Hepatocyte (in vitro differentiated cells): Measurements from ENCODE around the gene DNAJC9. TPM values are rescaled to one million over a fixed set of nuclear protein-coding genes. Genes with fewer than 3 reads are reported as not detected.

Source experiments
- DNase-seq: peaks from one replicate; pipeline ENCODE4 v3.0.0-alpha.2; 2016; ENCODE audit warnings: low spot score
- H2AFZ ChIP-seq: fragments of 200-600 bp; sonication (generic); 2 replicates; pipeline ENCODE4 v1.6.0; 2016; ENCODE audit warnings: antibody characterized with exemption, mild to moderate bottlenecking
- H3K27ac ChIP-seq: fragments of 200-600 bp; sonication (generic); 2 replicates; pipeline ENCODE4 v1.5.1; 2016; ENCODE audit warnings: mild to moderate bottlenecking
- H3K27me3 ChIP-seq: fragments of 200-600 bp; sonication (generic); 2 replicates; pipeline ENCODE4 v1.6.1; 2016
- H3K36me3 ChIP-seq: fragments of 200-600 bp; sonication (generic); replicated peaks from 2 replicates; pipeline ENCODE4 v1.5.1; 2016; ENCODE audit warnings: low read depth; ENCODE audit not compliant: insufficient read depth
- H3K4me1 ChIP-seq: fragments of 200-600 bp; sonication (generic); 2 replicates; pipeline ENCODE4 v1.5.1; 2016; ENCODE audit warnings: mild to moderate bottlenecking, moderate library complexity; ENCODE audit not compliant: insufficient read depth
- H3K4me2 ChIP-seq: fragments of 200-600 bp; sonication (generic); 2 replicates; pipeline ENCODE4 v1.6.0; 2016
- H3K4me3 ChIP-seq: fragments of 200-600 bp; sonication (generic); 2 replicates; pipeline ENCODE4 v1.5.1; 2016; ENCODE audit warnings: mild to moderate bottlenecking
- H3K79me2 ChIP-seq: fragments of 200-600 bp; sonication (generic); 2 replicates; pipeline ENCODE4 v1.6.0; 2017; ENCODE audit warnings: mild to moderate bottlenecking
- H3K9me2 ChIP-seq: fragments of 200-600 bp; sonication (generic); replicated peaks from 2 replicates; pipeline ENCODE4 v1.6.0; 2017; ENCODE audit warnings: mild to moderate bottlenecking; ENCODE audit not compliant: insufficient read depth
- H3K9me3 ChIP-seq: fragments of 200-600 bp; sonication (generic); 2 replicates; pipeline ENCODE4 v1.5.1; 2016; ENCODE audit warnings: low read depth, mild to moderate bottlenecking
- H4K20me1 ChIP-seq: fragments of 200-600 bp; sonication (generic); 2 replicates; pipeline ENCODE4 v1.6.0; 2016; ENCODE audit warnings: mild to moderate bottlenecking; ENCODE audit not compliant: insufficient read depth, poor library complexity, severe bottlenecking
- EZH2 ChIP-seq: fragments of 200-600 bp; sonication (generic); IDR thresholded peaks from 2 replicates; pipeline ENCODE4 v1.6.1; 2016; ENCODE audit warnings: antibody characterized with exemption, mild to moderate bottlenecking, borderline replicate concordance
- EZH2phosphoT487 ChIP-seq: fragments of 200-600 bp; sonication (generic); IDR thresholded peaks from one replicate; pipeline ENCODE4 v1.6.1; 2018; ENCODE audit warnings: antibody characterized with exemption, mild to moderate bottlenecking, low read depth, moderate library complexity; ENCODE audit not compliant: unreplicated experiment, severe bottlenecking
- WGBS: methylation state at CpG from one replicate; pipeline ENCODE4 v1.1.6; 2016; ENCODE audit warnings: low lambda C conversion rate; ENCODE audit errors: missing lambda C conversion rate; 5-methylcytosine and 5-hydroxymethylcytosine counted together
- polyA plus RNA-seq: library from polyadenylated mRNA; unstranded; fragments of >200 nt; fragmentation: Nextera tagmentation; extraction: Ambion mirVana; gene quantifications from 2 replicates; pipeline ENCODE4 v1.2.1, GENCODE V29; 2016
- total RNA-seq: library from RNA; depleted of rRNA; stranded (reverse); fragments of >200 nt; gene quantifications from 2 replicates; pipeline ENCODE4 v1.2.3, GENCODE V29; 2014
- TF ChIP-seq, protein P1 (sequence below): fragments of 200-600 bp; sonication (generic); IDR thresholded peaks from 2 replicates; pipeline ENCODE4 v1.5.1; 2016; ENCODE audit warnings: antibody characterized with exemption, mild to moderate bottlenecking; ENCODE audit not compliant: poor library complexity

DNAJC9 gene
- total and polyA plus RNA-seq, 2 experiments from 2014 or later = 17.8 to 27.2 TPM

DNA sequence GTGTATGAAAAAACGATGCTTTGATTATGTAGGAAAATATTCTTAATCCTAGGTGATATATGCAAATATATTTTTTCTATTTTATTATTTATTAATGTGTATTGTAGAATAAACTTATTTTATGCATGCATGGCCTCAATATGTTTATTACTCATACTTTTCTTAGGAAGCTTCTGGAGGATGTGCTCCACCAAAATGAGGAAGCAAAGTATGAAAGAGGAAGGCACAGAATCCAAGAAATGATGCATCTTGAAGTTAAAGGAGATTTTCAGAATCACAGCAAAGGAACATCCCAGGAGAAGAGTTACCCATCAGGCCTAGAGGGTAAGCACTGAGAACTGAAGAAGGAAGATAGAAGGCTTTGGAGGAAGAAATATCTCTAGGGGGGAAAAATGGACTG, 40.4 kb upstream of the DNAJC9 start:
- DNase-seq = no peak

DNA sequence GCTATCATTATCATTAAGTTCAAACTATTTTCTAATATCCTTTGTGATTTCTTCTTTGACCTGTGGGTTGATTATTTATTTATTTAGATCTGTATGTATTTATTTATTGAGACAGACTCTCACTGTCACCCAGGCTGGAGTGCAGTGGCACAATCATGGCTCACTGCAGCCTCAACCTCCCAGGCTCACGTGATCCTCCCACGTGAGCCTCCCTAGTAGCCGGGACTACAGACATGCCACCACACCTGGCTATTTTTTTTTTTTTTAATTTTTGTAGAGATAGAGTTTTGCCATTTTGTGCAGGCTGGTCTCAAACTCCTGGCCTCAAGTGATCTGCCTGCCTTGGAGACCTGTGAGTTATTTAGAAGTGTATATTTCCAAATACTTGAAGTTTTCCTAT, 34.0 kb upstream of the DNAJC9 start:
- no peak overlapping the region for H2AFZ ChIP-seq
- no peak for DNase-seq
- H3K9me3 ChIP-seq = no peaks in the 10 kb centered on the region
- H3K4me3 ChIP-seq = no peak overlapping the region
- no peaks in the 10 kb centered on the region for H4K20me1 ChIP-seq
- no peaks in the 10 kb centered on the region for H3K36me3 ChIP-seq
- H3K4me2 ChIP-seq = no peak overlapping the region
- H3K79me2 ChIP-seq = no peaks in the 10 kb centered on the region
- H3K9me2 ChIP-seq = no peaks in the 10 kb centered on the region
- TF ChIP-seq EZH2 (no peak), EZH2phosphoT487 (no peak)
- TF ChIP-seq, protein P1, sequence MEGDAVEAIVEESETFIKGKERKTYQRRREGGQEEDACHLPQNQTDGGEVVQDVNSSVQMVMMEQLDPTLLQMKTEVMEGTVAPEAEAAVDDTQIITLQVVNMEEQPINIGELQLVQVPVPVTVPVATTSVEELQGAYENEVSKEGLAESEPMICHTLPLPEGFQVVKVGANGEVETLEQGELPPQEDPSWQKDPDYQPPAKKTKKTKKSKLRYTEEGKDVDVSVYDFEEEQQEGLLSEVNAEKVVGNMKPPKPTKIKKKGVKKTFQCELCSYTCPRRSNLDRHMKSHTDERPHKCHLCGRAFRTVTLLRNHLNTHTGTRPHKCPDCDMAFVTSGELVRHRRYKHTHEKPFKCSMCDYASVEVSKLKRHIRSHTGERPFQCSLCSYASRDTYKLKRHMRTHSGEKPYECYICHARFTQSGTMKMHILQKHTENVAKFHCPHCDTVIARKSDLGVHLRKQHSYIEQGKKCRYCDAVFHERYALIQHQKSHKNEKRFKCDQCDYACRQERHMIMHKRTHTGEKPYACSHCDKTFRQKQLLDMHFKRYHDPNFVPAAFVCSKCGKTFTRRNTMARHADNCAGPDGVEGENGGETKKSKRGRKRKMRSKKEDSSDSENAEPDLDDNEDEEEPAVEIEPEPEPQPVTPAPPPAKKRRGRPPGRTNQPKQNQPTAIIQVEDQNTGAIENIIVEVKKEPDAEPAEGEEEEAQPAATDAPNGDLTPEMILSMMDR = no peak
- H3K4me1 ChIP-seq = no peaks in the 10 kb centered on the region
- H3K27ac ChIP-seq = no peak overlapping the region
- 91% methylated on average over 3 of the region's 3 CpGs for WGBS
- H3K27me3 ChIP-seq = no peaks in the 10 kb centered on the region

More for the DNA sequence above, 40.4 kb upstream of the DNAJC9 start:
- no peak overlapping the region for H3K4me2 ChIP-seq
- no peaks in the 10 kb centered on the region for H4K20me1 ChIP-seq
- H3K9me2 ChIP-seq = no peaks in the 10 kb centered on the region
- no peaks in the 10 kb centered on the region for H3K79me2 ChIP-seq
- no peak overlapping the region for H3K4me3 ChIP-seq
- H3K36me3 ChIP-seq = no peaks in the 10 kb centered on the region
- H3K9me3 ChIP-seq = no peaks in the 10 kb centered on the region
- H2AFZ ChIP-seq = no peak overlapping the region
- H3K27ac ChIP-seq = no peak overlapping the region
- no peaks in the 10 kb centered on the region for H3K4me1 ChIP-seq
- 93% methylated on average over 1 of the region's 1 CpG for whole genome bisulfite sequencing
- H3K27me3 ChIP-seq = no peaks in the 10 kb centered on the region
- no peak for TF ChIP-seq EZH2phosphoT487

DNA sequence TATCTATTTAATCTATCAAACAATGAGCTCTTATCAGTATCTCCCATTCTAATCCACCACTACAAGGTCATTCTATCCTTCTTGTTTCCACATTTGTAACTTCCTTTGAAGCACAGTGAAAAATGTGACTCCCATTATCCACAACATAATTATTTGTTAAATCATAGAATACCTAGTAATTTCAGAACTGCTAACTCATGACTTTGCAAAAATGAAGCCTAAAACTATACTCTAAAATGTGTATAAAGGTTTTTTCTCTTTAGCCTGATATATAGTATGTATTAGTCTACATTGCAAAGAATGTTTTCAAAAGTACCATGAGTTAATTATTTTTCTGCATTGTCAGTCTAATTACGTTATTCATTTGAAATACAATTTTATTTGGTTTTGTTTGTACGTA, 17.4 kb upstream of the DNAJC9 start:
- 85% methylated on average over 2 of the region's 2 CpGs for WGBS
- TF ChIP-seq EZH2phosphoT487 = no peak
- no peak for TF ChIP-seq EZH2
- TF ChIP-seq, protein P1 = no peak
- no peak overlapping the region for H2AFZ ChIP-seq

DNA sequence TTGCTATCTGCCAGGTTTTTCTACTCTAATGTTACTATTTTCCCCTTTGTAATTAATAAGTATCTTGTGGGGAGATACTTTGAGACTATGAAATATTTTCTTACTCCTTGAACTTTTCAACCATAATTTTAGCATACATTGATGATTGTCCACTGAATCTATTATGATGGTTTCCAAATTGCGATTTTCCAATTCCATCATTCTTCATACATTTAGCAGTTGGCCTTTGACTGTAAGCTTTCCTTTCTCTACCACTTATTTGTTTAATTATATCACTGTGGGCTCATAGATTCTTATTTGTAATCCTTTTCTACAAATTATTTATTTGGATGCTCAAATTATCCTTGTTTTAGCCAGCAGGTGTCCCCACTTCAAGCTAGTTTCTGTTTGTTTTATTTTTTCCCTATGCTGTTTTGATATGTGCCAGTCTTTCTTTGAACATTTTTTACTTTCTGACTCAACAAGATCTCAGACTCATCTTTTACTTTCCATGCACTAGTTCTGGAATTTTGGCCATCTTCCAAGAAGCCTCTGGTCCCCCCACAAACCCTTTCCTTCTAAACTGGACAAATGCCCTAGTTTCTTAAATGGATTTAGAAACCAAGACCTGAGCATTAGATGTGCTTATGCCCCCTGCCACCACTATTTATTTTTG, 16.8 kb upstream of the DNAJC9 start:
- DNase-seq = peak; percentile 11
- Histone ChIP-seq H3K4me3 (no peak overlapping the region), H3K27ac (no peak overlapping the region), H3K79me2 (no peaks in the 10 kb centered on the region), H3K36me3 (no peaks in the 10 kb centered on the region), H3K27me3 (no peaks in the 10 kb centered on the region), H3K4me2 (no peak overlapping the region), H3K4me1 (no peaks in the 10 kb centered on the region), H3K9me2 (no peaks in the 10 kb centered on the region), H3K9me3 (no peaks in the 10 kb centered on the region), H2AFZ (no peak overlapping the region), H4K20me1 (no peaks in the 10 kb centered on the region)
- WGBS = 50% methylated on average over 1 of the region's 1 CpG
- no peak for TF ChIP-seq EZH2phosphoT487
- TF ChIP-seq, protein P1 = peak; percentile 61

More for the DNA sequence above, 17.4 kb upstream of the DNAJC9 start:
- no peaks in the 10 kb centered on the region for H3K36me3 ChIP-seq
- no peaks in the 10 kb centered on the region for H4K20me1 ChIP-seq
- H3K27me3 ChIP-seq = no peaks in the 10 kb centered on the region
- H3K27ac ChIP-seq = no peak overlapping the region
- no peaks in the 10 kb centered on the region for H3K9me3 ChIP-seq
- no peak overlapping the region for H3K4me3 ChIP-seq
- no peaks in the 10 kb centered on the region for H3K9me2 ChIP-seq
- H3K4me2 ChIP-seq = no peak overlapping the region
- no peak for DNase-seq
- no peaks in the 10 kb centered on the region for H3K79me2 ChIP-seq
- H3K4me1 ChIP-seq = no peaks in the 10 kb centered on the region
